HG03196 (cell line): ENCODE results near the gene EBF4.
A peak's percentile ranks its signal among the peaks of the same experiment; 100 is the strongest.

Experiments
- ATAC-seq: cut with Tn5 transposase; IDR thresholded peaks from one replicate; pipeline ENCODE4 v1.9.1; 2021; ENCODE audit not compliant: unreplicated experiment

Gene EBF4

GRCh38 chr20:2692036-2692885 is at the start of gene EBF4:
Gene EBF4, plus strand, starts transcription at chr20:2692780. Its CDS starts 866 bp downstream, at chr20:2693646.
- ATAC-seq, result no peak

GRCh38 chr20:2643708-2644107 is 48.9 kb upstream of the EBF4 start:
- no peak for ATAC-seq

GRCh38 chr20:2651772-2652723 is 40.5 kb upstream of the EBF4 start, which contains the start of gene NOP56:
Gene NOP56, plus strand, starts transcription at chr20:2652632. Its CDS starts 29 bp downstream, at chr20:2652661.
- ATAC-seq, result peak; percentile 83

- ATAC-seq, result peak; percentile 48
These were observed 39.6 kb upstream of the EBF4 start for GRCh38 chr20:2652724-2653555.

- ATAC-seq, result no peak
These were observed 38.8 kb upstream of the EBF4 start for GRCh38 chr20:2653556-2654383.

GRCh38 chr20:2654384-2654822 is 38.2 kb upstream of the EBF4 start:
- ATAC-seq, result no peak

GRCh38 chr20:2654831-2655230 is 37.7 kb upstream of the EBF4 start:
- no peak for ATAC-seq

- ATAC-seq, result no peak
These were observed 37.1 kb upstream of the EBF4 start for GRCh38 chr20:2655331-2656116.

GRCh38 chr20:2656471-2657117 is 36.0 kb upstream of the EBF4 start:
- no peak for ATAC-seq

GRCh38 chr20:2657241-2657640 is 35.3 kb upstream of the EBF4 start:
- ATAC-seq, result no peak

- no peak for ATAC-seq
These were observed 34.9 kb upstream of the EBF4 start for GRCh38 chr20:2657674-2658073.

- ATAC-seq, result no peak
These were observed 33.9 kb upstream of the EBF4 start for GRCh38 chr20:2658414-2659354.

- no peak for ATAC-seq
These were observed 33.0 kb upstream of the EBF4 start for GRCh38 chr20:2659547-2659946.

GRCh38 chr20:2663364-2663886 is 29.2 kb upstream of the EBF4 start:
- ATAC-seq, result peak; percentile 5

- ATAC-seq, result peak; percentile 81
These were observed 28.5 kb upstream of the EBF4 start, which contains the start of gene IDH3B for GRCh38 chr20:2663887-2664719. Gene IDH3B, minus strand, starts transcription at chr20:2664216. Its CDS starts 28 bp downstream, at chr20:2664188.

GRCh38 chr20:2671977-2672376 is 20.6 kb upstream of the EBF4 start:
- no peak for ATAC-seq
